ENCODE data around the gene ATP1A1.
A peak's percentile ranks its signal among the peaks of the same experiment; 100 is the strongest.

ATP1A1 gene

GRCh38 chr1:116415699-116416533, 42.9 kb downstream of the ATP1A1 start:
- peak; percentile 13 for DNase-seq

- no peak for DNase-seq
Measured at GRCh38 chr1:116416854-116417513, 43.9 kb downstream of the ATP1A1 start.

- DNase-seq = no peak
Measured at GRCh38 chr1:116417678-116418077, 44.6 kb downstream of the ATP1A1 start.

DNA sequence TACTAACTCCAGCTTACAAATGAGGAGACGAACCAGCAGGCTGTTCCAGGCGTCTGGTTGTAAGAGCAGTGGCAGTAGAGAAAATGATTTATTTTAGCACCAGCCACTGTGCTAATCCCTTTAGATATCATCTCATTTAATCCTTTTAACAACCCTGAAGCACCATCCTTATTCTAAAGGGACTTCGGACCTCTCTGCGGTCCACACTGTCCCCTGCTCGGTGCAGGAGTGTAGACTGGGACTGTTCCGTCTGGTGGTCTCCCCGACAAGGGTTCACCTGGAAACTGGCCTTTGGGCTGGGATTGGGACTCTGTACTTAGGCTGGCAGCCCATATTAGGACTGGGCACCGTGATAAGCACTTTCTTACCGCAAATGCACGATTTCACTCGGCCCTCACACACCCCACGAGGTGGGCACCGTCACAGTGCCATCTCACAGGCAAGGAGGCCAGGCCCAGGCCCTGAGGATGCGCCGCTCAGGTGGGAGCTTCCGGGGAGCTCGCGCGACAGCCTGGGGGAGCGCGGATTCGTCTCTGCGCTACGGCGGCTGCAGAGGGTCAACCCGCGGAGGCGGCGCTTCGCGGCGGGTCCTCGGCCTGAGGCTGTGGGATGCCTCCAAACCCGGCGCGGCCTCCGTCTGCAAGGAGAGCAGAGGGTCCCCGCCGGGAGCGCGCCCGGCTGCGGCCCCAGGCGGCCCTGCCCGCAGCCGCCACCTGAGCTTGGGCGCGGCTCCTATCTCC, 45.2 kb downstream of the ATP1A1 start:
- DNase-seq = peak; percentile 77

- no peak for DNase-seq
Measured at GRCh38 chr1:116420417-116421200, 47.6 kb downstream of the ATP1A1 start.

GRCh38 chr1:116424438-116424837, 51.4 kb downstream of the ATP1A1 start:
- DNase-seq = no peak

DNA sequence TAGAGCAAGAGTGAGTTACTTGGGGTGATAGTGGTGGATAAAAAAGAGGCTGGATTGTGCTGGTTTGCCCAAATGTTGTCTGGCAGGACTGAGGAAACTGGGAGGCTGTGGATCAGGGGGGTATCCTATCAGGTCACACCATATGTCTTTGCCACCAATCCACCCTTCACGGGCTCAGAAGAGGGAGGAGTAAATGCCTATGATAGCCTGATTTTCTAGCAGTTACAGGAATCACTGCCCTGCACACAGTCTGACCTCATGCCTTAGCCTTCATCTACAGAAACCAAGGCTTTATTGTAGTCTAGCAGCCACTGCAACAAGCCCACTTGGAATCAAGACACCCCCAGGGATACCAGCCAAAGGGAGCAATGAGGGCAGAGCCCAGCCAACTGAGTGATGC, 51.8 kb downstream of the ATP1A1 start:
- no peak for DNase-seq

DNA sequence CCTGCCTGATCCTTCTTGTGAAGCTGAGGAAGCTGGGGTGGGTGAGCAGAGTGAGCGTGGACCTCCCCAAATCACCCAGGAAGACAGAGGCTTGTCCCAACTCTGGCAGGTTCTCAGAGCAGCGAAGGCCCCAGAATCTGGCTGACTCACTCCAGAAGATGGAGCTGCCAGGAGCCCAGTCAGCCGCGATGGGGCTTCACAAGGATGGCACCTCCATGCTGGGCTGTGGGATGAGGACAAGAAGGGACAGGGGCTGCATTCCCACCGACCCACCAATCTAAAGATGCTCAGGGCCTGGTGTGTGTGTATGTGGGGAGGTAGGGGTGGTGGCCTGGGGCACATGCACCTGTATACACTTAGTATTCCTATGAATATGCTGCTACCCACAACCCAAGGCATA, 52.9 kb downstream of the ATP1A1 start:
- no peak for DNase-seq

DNA sequence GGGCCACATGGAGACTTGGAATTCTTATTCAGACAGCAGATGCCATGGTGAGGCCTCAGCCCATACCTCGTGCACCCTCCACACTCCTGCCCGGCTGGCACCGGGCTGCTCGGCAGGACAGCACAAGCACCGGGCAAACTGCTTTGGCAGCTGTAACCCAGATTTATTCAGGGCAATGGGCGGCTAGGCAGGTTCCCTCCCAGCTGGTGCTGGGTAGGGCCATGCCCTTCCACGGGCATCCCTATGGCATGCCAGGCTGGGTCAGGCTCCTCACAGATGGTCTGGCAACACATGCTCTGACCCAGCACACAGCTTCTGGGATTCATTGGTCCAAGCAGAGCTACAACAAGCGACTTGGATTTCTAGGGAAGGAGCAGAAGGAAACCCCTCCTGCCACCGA, 53.4 kb downstream of the ATP1A1 start:
- DNase-seq = no peak

DNA sequence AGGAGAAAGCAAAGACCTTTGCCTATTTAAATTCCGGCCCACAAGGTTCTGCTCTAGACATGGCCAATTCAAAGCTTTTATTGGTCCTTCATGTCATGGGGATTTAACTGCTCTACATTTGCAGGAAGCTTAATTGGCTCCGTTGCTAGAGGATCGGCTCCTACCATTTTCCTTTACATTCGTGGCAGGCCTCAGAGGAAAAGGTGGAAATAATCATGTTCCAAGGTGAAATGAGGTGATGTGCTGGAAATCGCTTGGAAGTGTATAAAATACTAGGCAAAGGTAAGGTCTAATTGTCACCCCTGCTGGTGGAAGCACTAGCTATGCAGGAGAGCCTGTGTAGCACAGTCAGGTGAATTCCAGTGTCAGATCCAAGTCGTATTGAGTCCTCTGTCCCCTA, 55.5 kb downstream of the ATP1A1 start:
- DNase-seq = no peak

DNA sequence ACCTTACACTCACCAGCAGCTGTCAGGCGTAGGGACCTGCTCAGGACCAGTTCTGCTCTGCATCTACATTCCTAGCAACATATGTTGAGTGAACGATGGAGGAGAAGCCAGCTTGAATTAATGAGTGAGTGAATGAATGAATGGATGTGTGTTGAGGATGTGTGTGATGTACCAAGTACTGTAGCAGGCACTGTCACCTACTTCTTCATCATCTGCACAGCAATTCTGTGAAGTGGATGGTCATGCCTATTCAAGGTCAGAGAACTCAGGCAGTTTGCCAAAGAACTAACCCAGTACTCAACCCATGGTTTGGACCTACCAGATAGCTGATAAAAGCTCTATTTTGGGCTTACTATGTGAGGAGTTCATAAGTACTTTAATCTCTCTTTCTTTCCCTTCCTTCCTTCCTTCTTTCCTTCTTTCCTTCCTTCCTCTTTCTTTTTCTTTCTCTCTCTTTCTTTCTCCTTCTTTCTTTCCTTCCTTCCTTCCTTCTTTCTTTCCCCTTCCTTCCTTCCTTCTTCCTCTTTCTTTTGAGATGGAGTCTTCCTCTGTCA, 56.9 kb downstream of the ATP1A1 start:
- DNase-seq = no peak

DNA sequence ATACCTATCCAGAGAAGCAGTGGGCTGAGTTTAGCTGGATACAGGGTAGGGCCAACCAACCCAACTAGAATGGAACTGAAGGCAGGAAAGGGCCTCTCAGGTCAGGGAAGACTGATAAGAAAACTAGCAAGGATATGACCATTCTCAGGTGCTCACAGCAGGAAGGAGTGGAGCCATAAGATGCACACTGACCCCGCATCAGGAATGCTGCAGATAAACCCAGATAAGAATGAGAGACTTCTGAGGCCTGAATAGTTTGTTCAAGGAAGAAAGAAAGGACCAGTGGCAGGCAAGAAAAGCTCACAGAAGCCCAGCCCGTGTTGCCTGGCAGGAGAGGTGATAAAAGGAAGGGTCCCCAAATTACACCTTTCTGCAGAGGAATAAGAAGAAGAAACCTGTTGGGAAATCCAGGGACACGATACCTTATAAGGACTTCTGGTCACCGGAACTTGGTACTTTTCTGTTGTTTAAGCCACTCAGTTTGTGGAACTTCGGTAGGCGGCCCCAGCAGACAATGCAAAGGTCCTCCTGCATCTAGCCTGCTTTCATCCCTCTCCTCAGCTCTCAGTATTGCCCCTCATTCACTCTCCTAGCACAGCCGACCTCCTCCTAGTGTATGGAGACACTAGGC, 58.9 kb downstream of the ATP1A1 start:
- no peak for DNase-seq

DNA sequence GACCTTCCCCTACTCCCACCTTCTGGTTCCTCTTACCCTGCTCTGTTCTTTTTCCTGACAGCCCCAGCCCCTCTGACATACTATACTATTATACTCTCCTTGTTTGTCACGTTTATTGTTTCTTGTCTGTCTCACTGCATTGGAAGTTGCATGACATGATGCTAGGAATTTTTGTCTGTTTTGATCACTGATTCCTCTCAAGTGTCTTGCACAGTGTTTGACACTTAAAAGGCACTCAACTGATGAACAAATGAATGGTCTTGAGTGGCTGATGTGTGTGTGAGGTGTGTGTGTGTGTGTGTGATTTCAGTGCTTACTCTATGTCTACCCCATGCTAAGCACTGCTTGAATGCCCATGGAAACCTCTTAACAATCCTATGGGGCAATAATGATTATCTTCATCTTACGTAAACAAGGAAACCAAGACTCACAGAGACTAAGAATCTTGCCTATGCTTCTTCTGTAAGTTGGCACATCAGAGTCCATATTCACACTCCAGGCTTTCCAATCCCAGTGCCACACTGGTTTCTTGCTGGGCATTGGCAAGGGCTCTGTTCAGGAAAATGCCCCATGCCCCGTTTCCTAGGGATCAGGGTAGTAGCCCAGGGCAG, 59.7 kb downstream of the ATP1A1 start:
- DNase-seq = no peak

- no peak for DNase-seq
Measured at GRCh38 chr1:116433275-116434257, 60.5 kb downstream of the ATP1A1 start.

DNA sequence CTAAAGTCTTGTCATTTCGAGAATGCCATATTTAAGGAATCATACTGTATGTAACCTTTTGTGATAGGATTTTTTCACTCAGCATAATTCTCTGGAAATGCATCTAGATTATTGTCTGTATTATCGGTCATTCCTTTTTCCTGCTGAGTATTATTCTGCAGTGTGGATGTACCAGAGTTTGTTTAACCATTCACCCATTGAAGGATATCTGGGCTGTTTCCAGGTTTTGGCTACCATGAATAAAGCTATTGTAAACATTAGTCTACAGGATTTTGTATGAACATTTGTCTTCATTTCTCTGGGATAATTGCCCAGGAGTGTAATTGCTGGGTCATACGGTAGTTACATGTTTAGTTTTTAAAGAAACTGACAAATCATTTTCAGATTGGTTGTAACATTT, 61.8 kb downstream of the ATP1A1 start:
- no peak for DNase-seq

GRCh38 chr1:116435806-116436610, 63.0 kb downstream of the ATP1A1 start:
- DNase-seq = no peak

- DNase-seq = no peak
Measured at GRCh38 chr1:116436611-116436970, 63.5 kb downstream of the ATP1A1 start.

DNA sequence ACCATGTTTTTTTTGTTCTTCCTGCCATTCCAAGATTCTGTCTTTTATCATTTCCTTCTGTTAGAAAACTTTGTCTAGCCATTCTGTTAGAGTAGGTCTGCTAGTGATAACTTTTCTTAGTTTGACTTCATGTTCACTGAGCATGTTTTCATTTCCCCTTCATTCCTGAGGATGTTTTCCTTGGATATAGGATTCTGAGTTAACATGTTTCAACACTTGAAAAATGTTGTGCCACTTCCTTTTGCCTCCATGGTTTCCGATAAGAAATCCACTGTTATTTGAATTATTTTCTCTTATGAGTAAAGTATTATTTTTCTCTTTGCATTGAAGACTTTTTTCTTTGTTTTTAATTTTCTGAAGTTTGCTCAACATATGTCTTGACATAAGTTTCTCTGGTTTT, 66.7 kb downstream of the ATP1A1 start:
- no peak for DNase-seq

DNA sequence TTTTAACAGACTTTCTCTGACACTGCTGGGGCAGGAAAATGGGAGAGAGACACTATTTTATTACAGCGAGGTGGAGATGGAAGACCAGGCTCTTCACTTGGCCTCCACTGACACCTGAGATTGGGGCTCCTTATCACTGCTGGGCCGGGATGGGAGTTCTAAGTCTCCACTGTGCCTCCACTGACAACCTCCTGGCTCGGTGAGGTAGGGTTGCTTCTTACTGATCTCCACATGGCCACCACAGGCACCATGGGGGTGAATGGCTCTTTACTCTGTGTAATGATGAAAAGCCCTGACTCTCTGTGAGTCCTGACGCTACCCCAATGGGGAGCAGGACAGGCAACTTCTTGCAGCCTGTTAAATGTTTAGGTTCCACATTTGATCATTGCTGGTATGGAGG, 67.7 kb downstream of the ATP1A1 start:
- DNase-seq = no peak

GRCh38 chr1:116445534-116445933, 72.5 kb downstream of the ATP1A1 start:
- no peak for DNase-seq

Measured in NCI-H226 (cell line).